HepG2 (cell line): ENCODE results near the gene GAREM2. TPM values are rescaled to one million over a fixed set of nuclear protein-coding genes. Genes with fewer than 3 reads are reported as not detected.

Experiments
- FOSL2 ChIP-seq: sonication (generic); formaldehyde crosslinking; IDR thresholded peaks from 2 replicates; pipeline ENCODE4 v1.4.0; 2020; ENCODE audit warnings: missing genetic modification reagents
- HNF4G ChIP-seq, 2 experiments: sonication (generic) in 1 of 2; formaldehyde crosslinking in 1 of 2; IDR thresholded peaks; 2 replicates each; pipeline versions ENCODE4 v1.4.0 to v1.6.1; 2011 to 2020; ENCODE audit warnings: borderline replicate concordance in 2 of 2, low read depth in 2 of 2, mild to moderate bottlenecking in 2 of 2, low read length in 1 of 2, missing genetic modification reagents in 1 of 2, moderate library complexity in 1 of 2
- HNRNPH1 ChIP-seq: fragments of 200-400 bp; formaldehyde crosslinking; optimal IDR thresholded peaks from 2 replicates; pipeline ENCODE3; 2017; ENCODE audit warnings: mild to moderate bottlenecking, low read depth, low read length
- JARID2 ChIP-seq: sonication (generic); formaldehyde crosslinking; IDR thresholded peaks from 2 replicates; pipeline ENCODE4 v1.8.1; 2023; ENCODE audit warnings: missing genetic modification reagents, inconsistent platforms; ENCODE audit not compliant: insufficient replicate concordance
- KIAA2018 ChIP-seq: sonication (generic); formaldehyde crosslinking; IDR thresholded peaks from 2 replicates; pipeline ENCODE4 v1.5.0; 2020; ENCODE audit warnings: mild to moderate bottlenecking, missing genetic modification reagents, borderline replicate concordance
- MYNN ChIP-seq: sonication (generic); formaldehyde crosslinking; IDR thresholded peaks from 2 replicates; pipeline ENCODE4 v1.4.0; 2020; ENCODE audit warnings: mild to moderate bottlenecking, low read depth, missing genetic modification reagents
- NFKB2 ChIP-seq: sonication (generic); formaldehyde crosslinking; IDR thresholded peaks from 2 replicates; pipeline ENCODE4 v1.4.0; 2020; ENCODE audit warnings: missing genetic modification reagents, borderline replicate concordance
- NR1H2 ChIP-seq: sonication (generic); formaldehyde crosslinking; IDR thresholded peaks from 2 replicates; pipeline ENCODE4 v1.8.1; 2022; ENCODE audit warnings: low read depth, missing genetic modification reagents, borderline replicate concordance
- PHF21A ChIP-seq: sonication (generic); formaldehyde crosslinking; IDR thresholded peaks from 2 replicates; pipeline ENCODE4 v1.5.0; 2020; ENCODE audit warnings: mild to moderate bottlenecking, missing genetic modification reagents
- SIN3A ChIP-seq: IDR thresholded peaks from 2 replicates; pipeline ENCODE4 v1.6.1; 2011; ENCODE audit warnings: low read depth, mild to moderate bottlenecking, control low read depth, low read length, borderline replicate concordance
- U2AF2 ChIP-seq: fragments of 200-400 bp; formaldehyde crosslinking; IDR thresholded peaks from 2 replicates; pipeline ENCODE4 v1.6.1; 2017; ENCODE audit warnings: low read depth, mild to moderate bottlenecking, low read length
- ZMYM2 ChIP-seq: sonication (generic); formaldehyde crosslinking; IDR thresholded peaks from 2 replicates; pipeline ENCODE4 v1.8.0; 2022; ENCODE audit warnings: mild to moderate bottlenecking, missing genetic modification reagents
- ZNF558 ChIP-seq: sonication (generic); formaldehyde crosslinking; IDR thresholded peaks from 2 replicates; pipeline ENCODE4 v1.9.0; 2022; ENCODE audit warnings: mild to moderate bottlenecking, missing genetic modification reagents, borderline replicate concordance
- ZNF644 ChIP-seq: IDR thresholded peaks from 2 replicates; pipeline ENCODE4 v1.6.1; 2016; ENCODE audit warnings: low read depth
- ZNF784 ChIP-seq: sonication (generic); formaldehyde crosslinking; IDR thresholded peaks from 2 replicates; pipeline ENCODE4 v1.5.1; 2020; ENCODE audit warnings: missing genetic modification reagents, mild to moderate bottlenecking, borderline replicate concordance
- polyA plus RNA-seq, 8 experiments: library from polyadenylated mRNA; depleted of rRNA in 3 of 8; stranded (reverse) in 7 of 8; unstranded in 1 of 8; fragments of >200 nt; fragmentation: Illumina TruSeq in 4 of 8; extraction: Trizol in 4 of 8; gene quantifications; 2 replicates each; pipeline versions ENCODE4 v1.2.1 to v1.2.3, GENCODE V29; 2011 to 2016; ENCODE audit warnings: low read depth in 4 of 8, missing spikeins in 1 of 8, mixed read lengths in 1 of 8; ENCODE audit not compliant: insufficient read depth in 1 of 8
- total RNA-seq, 5 experiments: library from RNA; depleted of rRNA; stranded (reverse); fragments of >200 nt; fragmentation: Illumina TruSeq; extraction: Trizol; gene quantifications; 2 replicates each; pipeline ENCODE4 v1.2.3, GENCODE V29; 2016; ENCODE audit warnings: low read depth in 1 of 5
- TF ChIP-seq, protein P1 (sequence below): sonication (generic); formaldehyde crosslinking; conservative IDR thresholded peaks from 2 replicates; pipeline ENCODE4 v1.8.0; 2022; ENCODE audit warnings: mild to moderate bottlenecking, moderate library complexity, missing genetic modification reagents
- TF ChIP-seq, protein P2 (sequence below): sonication (generic); IDR thresholded peaks from 2 replicates; pipeline ENCODE4 v1.6.1; 2016; ENCODE audit warnings: low read depth, borderline replicate concordance

GAREM2 gene
- total and polyA plus RNA-seq, 2 of the 13 experiments (the other 11 are each of a cell fraction or from before 2014, with no cell fraction given) = 0.29 to 0.38 TPM

DNA sequence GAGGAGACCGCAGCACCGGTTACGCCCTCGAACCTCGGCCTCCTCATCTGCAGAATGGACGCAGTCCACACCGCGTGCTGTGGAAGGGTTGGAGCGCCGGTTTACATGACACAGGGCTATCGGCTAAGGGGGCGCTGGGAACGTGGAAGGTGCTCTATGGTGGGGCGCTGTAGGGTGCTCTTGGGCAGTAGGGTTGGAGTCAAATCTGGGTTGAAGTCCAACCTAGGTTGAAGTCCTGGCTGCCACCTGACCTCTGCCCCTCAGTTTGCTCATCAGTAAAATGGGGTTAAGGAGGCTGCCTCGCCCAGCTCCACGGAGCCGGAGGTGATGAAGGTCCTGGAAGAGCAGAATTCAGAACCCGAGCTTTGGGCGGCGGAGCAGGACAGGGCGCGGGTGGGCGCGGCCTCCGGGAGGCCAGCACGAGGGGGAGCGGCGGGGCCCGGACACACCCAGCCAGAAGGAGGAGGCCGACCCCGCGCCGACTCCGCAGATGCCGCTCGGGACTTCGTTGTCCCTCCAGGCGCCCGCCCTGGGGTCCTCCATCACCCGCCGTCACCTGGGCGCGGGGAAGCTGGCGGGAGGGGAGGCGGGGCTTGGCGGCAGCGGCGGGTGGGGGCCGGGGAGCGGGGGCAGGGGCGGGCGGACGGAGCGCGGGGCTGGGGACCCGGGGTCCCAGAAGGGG lies 558 bp upstream of the GAREM2 start (continued):
- TF ChIP-seq, protein P1, sequence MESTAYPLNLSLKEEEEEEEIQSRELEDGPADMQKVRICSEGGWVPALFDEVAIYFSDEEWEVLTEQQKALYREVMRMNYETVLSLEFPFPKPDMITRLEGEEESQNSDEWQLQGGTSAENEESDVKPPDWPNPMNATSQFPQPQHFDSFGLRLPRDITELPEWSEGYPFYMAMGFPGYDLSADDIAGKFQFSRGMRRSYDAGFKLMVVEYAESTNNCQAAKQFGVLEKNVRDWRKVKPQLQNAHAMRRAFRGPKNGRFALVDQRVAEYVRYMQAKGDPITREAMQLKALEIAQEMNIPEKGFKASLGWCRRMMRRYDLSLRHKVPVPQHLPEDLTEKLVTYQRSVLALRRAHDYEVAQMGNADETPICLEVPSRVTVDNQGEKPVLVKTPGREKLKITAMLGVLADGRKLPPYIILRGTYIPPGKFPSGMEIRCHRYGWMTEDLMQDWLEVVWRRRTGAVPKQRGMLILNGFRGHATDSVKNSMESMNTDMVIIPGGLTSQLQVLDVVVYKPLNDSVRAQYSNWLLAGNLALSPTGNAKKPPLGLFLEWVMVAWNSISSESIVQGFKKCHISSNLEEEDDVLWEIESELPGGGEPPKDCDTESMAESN (CRISPR knock-in tag) = no peak
- TF ChIP-seq KIAA2018 (no peak), MYNN (CRISPR knock-in tag) (no peak), HNRNPH1 (no peak), NR1H2 (no peak), ZNF784 (CRISPR knock-in tag) (no peak), SIN3A (no peak), NFKB2 (no peak), ZMYM2 (CRISPR knock-in tag) (no peak), FOSL2 (CRISPR knock-in tag) (no peak), U2AF2 (no peak), JARID2 (no peak), PHF21A (CRISPR knock-in tag) (no peak), ZNF558 (CRISPR knock-in tag) (no peak), HNF4G (IDR thresholded peaks at IDR 0.05; ENCODE audit: borderline replicate concordance, low read depth, low read length) (0 out of 2 replicates have a peak, but pooled peaks have one; percentile 5), HNF4G (CRISPR knock-in tag; IDR thresholded peaks at IDR 0.05; ENCODE audit: borderline replicate concordance, low read depth) (no peak), ZNF644 (CRISPR knock-in tag) (no peak)
- TF ChIP-seq, protein P2, sequence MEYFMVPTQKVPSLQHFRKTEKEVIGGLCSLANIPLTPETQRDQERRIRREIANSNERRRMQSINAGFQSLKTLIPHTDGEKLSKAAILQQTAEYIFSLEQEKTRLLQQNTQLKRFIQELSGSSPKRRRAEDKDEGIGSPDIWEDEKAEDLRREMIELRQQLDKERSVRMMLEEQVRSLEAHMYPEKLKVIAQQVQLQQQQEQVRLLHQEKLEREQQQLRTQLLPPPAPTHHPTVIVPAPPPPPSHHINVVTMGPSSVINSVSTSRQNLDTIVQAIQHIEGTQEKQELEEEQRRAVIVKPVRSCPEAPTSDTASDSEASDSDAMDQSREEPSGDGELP = no peak
